ENCODE results near the gene OR6K6. TPM values are rescaled to one million over a fixed set of nuclear protein-coding genes. Genes with fewer than 3 reads are reported as not detected.

The OR6K6 gene
- polyA plus RNA-seq, 1 of the 3 experiments (the other 2 are of a cell fraction), result not detected

GRCh38 chr1:158801396-158801795, 46.9 kb downstream of the OR6K6 start (continued):
- TF ChIP-seq FOXM1 (IDR thresholded peaks at IDR 0.05; ENCODE audit: low read depth) (no peak), RCOR1 (IDR thresholded peaks at IDR 0.05; ENCODE audit: low read length) (no peak), USF1 (IDR thresholded peaks at IDR 0.05; ENCODE audit: borderline replicate concordance, low read depth) (no peak), NRF1 (IDR thresholded peaks at IDR 0.05; ENCODE audit: low read depth, low read length) (no peak), FOXJ3 (CRISPR knock-in tag; IDR thresholded peaks at IDR 0.05) (no peak), FOSL2 (IDR thresholded peaks at IDR 0.05; ENCODE audit: borderline replicate concordance, low read depth) (no peak), CTCF (IDR thresholded peaks at IDR 0.05) (no peak), YY1 (IDR thresholded peaks at IDR 0.05; ENCODE audit: low read depth) (no peak), RFX5 (IDR thresholded peaks at IDR 0.05; ENCODE audit: low read length) (no peak), ZBTB33 (IDR thresholded peaks at IDR 0.05; ENCODE audit: borderline replicate concordance, low read depth) (no peak), JUND (IDR thresholded peaks at IDR 0.05) (no peak), SIN3A (IDR thresholded peaks at IDR 0.05; ENCODE audit: borderline replicate concordance, low read depth, low read length) (no peak)

GRCh38 chr1:158803678-158804077, 49.2 kb downstream of the OR6K6 start:
- TF ChIP-seq REST (IDR thresholded peaks at IDR 0.05; ENCODE audit: low read depth, low read length), result no peak
- no peak for TF ChIP-seq GATA2 (CRISPR knock-in tag; IDR thresholded peaks at IDR 0.05)
- TF ChIP-seq JUND (IDR thresholded peaks at IDR 0.05), result no peak
- no peak for TF ChIP-seq NRF1 (IDR thresholded peaks at IDR 0.05; ENCODE audit: low read depth, low read length)
- TF ChIP-seq CTCF (IDR thresholded peaks at IDR 0.05), result no peak
- Histone ChIP-seq H3K27me3 (ENCODE audit: insufficient read depth) (no peaks in the 10 kb centered on the region), H3K4me3 (ENCODE audit: low read depth in 2 of 2, low read length in 1 of 2) (no peak overlapping the region), H3K27ac (ENCODE audit: low read depth in 2 of 2, low read length in 1 of 2) (no peak overlapping the region), H3F3A (replicated peaks; ENCODE audit: insufficient read depth) (no peaks in the 10 kb centered on the region), H2AFZ (ENCODE audit: low read depth) (no peak overlapping the region), H3K79me2 (ENCODE audit: insufficient read depth) (no peaks in the 10 kb centered on the region), H3K9ac (no peak overlapping the region), H3K4me1 (ENCODE audit: control insufficient read depth in 1 of 2, insufficient read depth in 2 of 2, low read depth in 1 of 2, low read length in 1 of 2) (no peaks in the 10 kb centered on the region), H3K9me2 (no peaks in the 10 kb centered on the region), H3K36me3 (replicated peaks in 1 of 2; ENCODE audit: control insufficient read depth in 1 of 2, insufficient read depth in 2 of 2, low read length in 1 of 2) (no peaks in the 10 kb centered on the region), H4K20me1 (ENCODE audit: insufficient read depth) (no peaks in the 10 kb centered on the region), H3K9me3 (no peaks in the 10 kb centered on the region), H3K4me2 (no peak overlapping the region)
- WGBS (ENCODE audit: low lambda C conversion rate), result 0% methylated on average over 1 of the region's 1 CpG
- CTCF ChIA-PET, result no interaction called here
- POLR2A ChIA-PET, result no interaction called here
- DNase-seq, result no peak

Measured in SK-N-SH (cell line).